GM19467 (cell line): ENCODE results near the gene CCNJL.

Experiments used
- ATAC-seq: cut with Tn5 transposase; IDR thresholded peaks from one replicate; pipeline ENCODE4 v1.9.1; 2021; ENCODE audit warnings: mild to moderate bottlenecking, moderate library complexity; ENCODE audit not compliant: unreplicated experiment

The CCNJL gene

DNA sequence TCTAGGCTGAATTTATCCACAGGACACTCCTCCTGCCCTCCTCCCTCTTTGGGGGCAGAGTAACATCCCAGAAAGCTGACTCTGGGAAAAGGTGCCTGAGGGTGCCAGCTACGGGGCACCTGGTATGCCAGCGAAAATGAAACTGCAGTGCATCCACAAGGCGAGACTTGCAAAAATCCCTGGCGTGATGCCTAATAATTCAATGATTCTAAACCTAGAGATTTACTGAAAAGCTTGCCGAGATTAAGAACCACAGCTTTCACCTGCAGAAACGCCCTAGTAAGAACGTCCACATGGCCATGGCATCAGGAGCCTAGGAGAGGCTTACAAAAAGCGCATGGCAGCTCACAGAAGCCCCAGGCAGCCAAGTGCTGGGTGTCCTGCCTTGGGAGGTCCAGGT is 20.9 kb downstream of the CCNJL start:
- no peak for ATAC-seq

DNA sequence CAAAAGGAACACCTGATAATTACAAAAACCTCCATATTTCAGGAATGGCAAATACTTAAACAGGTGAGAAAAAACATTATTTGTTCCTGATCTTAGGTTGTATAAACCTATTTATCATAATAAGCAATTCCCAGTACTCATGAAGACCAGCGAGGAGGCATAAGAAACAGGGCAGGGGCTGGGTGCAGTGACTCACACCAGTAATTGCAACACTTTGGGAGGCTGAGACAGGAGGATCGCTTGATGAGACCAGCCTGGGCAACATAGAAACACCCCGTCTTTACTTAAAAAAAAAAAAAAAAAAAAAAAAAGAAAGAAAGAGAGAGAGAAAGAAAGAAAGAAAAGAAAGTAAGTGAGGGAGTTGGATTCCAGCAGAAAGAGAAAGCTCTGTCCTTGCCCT is 21.6 kb downstream of the CCNJL start:
- ATAC-seq, result no peak

DNA sequence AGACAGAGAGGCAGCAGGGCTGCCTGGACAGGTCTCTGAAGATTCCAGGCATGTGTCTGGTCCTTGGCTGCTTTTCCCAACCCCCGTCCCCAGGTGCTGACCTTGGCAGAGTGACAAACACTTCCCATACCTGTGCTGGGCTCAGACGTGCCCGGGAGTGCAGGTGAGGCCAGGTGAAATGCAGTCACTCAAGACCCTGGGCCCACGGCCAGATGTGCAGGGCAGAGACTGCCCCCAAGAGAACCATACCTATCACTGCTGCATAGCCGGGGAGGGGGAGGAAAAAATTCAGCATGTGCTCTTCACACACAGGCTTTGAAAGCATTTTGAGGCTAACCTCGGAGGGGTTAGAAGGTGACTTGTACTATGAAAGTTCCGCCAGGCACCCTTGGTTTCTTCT is 22.6 kb downstream of the CCNJL start:
- ATAC-seq, result no peak

DNA sequence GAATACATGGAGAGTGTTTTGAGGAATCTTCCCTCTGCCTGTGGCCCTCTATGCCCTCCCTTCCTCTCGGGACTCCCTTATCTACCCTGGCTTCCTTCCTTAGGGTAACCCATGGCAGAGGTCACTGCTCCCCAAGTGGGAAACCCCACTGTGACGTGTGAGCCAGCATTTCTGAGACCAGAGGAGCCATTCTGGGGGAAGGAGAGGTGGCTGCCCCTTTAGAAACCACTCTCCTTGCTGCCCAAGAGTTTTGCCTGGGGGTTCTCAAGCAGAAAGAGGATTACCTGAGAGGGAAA is 23.1 kb downstream of the CCNJL start:
- no peak for ATAC-seq

- no peak for ATAC-seq
Measured at GRCh38 chr5:160287378-160288051, 24.8 kb downstream of the CCNJL start.

DNA sequence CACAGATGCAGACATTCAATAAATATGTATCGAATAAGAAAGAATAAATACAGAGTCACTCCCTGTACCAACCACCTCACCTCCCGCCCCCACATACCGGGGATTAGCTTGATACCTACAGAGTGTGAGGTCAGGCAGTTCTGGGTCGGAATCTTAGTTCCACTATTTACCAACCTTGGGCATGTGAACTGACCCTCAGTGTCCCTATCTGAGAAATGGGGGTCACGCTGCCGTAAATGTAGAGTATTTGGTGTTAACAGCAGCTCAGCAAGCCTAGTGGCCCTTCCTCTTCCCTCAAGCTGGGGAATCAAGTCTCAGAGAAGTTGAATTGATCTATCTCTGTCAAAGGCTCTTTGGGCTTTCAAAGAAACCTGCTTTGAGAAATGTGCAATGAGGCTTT is 25.4 kb downstream of the CCNJL start:
- ATAC-seq, result no peak

- no peak for ATAC-seq
Measured at GRCh38 chr5:160285316-160285715, 27.0 kb downstream of the CCNJL start.

DNA sequence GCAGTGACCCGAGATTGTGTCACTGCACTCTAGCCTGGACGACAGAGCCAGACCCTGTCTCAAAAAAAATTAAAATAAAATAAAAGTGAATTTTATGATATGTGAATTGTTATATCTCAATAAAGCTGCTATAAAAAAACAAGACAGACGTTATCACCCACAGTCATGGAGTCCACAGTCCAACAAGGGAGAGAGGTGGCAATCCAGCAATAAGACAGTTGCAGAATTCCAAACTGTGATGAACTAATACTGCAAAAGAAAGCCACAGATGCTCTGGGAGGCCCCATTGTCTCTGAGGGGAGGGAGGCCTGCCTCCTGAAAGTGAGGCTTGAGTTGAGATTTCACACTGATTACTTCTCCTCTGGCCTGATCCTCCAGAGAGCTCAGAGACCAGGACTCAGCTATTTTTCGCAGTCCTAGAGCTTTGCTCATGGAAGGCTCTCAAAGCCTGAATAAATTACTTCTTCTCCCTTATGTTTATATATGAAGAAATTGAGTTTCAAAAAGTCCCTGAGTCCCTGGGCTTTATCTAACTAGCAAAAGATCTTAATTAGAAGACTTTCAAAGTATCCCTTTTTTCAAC is 28.0 kb downstream of the CCNJL start:
- no peak for ATAC-seq

DNA sequence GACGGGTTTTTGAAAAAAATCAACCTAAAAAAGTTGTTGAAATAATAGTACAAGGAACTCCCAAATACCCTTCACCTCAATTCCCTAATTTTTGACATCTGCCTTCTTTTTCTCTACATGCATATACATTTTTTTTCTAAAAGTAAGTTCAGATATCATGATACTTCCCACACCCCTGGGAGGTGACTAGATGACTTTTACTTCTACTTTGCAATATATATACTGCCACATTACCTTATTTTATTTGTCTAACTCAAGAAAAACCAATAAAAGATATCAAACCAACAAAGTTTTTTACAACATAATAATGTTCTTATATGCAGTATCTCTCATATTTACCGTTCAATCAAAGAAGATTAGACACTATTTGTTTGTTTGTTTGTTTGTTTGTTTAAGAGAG is 31.1 kb downstream of the CCNJL start:
- ATAC-seq, result no peak

- no peak for ATAC-seq
Measured at GRCh38 chr5:160280384-160281095, 31.8 kb downstream of the CCNJL start.

DNA sequence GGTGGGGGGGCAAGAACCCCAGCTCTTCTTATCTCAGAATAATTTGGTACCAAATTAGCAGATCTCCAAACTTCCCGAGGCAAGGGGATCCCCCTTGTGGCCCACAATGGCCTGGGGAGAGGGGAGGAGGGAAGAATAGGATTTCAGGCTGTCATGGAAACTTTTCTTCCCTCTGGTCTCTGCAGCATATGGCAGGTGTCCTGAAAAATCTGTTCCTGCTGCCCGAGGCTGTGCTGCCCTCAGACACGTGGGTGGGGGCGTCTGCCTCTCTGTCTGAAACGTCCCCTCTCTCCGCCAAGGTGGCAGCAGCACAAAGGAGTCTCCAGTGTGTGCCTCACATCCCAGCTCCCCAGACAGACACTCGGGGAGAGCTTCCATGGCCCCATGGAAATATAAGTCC is 34.0 kb downstream of the CCNJL start:
- ATAC-seq, result no peak

DNA sequence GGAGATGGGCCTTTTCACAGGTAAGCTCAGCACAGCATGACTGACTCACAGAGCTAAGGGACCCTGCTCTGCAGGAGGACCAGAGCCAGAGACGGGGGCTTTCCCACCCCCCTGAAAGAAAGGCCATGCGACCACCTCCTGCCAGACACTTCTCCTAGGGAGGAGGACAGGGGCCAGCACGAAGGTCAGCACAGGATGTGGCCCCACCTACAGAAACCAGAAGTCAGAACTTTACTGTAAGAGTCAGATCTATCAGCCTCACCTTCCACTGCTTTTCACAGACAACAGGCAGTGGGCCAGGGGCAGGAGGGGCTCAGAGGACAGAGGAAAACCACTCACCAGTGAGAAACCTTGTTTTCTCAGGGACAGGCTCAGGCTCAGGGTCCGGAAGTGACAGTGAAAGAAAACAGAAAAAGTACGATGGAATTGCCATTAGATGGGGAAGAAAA is 37.9 kb downstream of the CCNJL start:
- no peak for ATAC-seq

- no peak for ATAC-seq
Measured at GRCh38 chr5:160272889-160273288, 39.5 kb downstream of the CCNJL start.

GRCh38 chr5:160272264-160272663 is 40.1 kb downstream of the CCNJL start:
- no peak for ATAC-seq

DNA sequence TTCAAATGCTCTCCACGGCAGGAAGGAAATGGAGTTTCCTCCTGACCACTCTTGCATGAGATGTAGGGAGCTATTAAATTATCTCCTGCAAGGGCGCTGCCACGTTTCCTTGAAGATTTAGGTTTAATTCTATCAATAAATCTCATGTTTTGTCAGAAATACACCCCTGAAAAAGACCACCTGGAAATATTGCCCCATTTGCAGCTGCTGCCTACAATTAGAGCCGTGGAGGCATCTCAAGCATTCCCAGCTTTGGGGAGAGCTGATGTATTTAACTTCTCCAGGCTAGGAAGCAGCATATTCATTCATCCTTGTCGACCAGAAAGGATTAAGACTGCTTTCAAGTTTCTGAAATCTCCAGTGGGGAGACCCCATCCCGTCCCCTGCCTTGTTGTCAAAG is 40.5 kb downstream of the CCNJL start:
- no peak for ATAC-seq

GRCh38 chr5:160271396-160271795 is 41.0 kb downstream of the CCNJL start:
- no peak for ATAC-seq

DNA sequence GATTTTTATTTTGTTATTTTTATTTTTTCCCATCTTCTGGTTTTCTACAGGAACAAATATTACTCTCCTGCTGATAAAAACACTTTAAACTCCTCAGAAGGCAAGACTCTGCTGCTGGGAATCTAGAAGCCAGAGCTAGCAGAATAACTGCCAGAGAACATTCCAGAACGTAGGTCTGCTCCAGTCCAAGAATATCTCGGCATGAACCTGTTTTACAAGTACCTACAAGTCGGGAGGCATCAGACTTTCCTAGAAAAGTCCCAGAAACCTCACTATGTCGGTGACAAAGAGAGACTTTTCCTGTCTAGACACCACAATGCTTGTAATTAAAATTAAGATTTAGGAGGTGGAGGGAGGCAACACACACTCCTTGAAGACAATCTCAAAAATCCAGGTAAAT is 41.7 kb downstream of the CCNJL start:
- ATAC-seq, result no peak

DNA sequence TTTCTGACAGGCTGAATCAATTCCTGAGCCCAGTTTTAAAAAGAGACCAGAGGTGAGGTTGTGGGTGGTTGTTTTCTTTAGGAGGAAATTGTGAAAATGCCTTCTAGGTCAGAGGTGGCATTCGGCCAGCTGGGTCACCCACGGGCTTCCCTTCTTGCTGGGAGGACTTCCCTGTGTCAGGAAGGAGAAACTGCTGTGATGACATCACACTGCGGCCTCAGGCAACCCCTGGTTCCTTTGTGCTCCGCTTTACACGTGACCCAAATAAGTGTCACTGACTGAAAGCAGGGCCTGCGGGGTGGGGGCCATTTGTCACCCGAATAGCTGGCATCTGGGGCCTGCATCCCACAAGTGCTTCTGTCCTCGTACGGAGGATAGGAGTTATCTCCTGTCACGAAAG is 43.3 kb downstream of the CCNJL start:
- ATAC-seq, result no peak

DNA sequence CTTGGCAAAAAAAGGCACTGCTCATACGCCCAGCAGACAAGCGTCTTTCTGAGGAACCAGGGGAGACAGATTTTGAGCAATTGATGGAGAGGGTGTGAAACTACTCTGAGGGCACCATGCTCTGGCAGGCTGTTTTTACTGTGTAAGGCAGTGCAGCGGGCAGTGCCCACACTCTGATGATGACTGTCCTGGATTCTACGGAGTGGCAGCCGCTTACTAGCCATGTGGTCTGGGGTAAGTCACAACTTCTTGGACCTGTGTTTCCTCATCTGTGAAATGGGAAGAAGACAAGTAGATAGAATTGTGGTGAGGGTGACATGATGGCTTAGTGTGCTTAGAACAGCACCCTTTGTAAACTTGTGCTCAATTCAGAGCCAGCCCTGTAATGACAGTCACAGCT is 44.2 kb downstream of the CCNJL start:
- ATAC-seq, result no peak

GRCh38 chr5:160266752-160267345 is 45.5 kb downstream of the CCNJL start:
- ATAC-seq, result no peak

DNA sequence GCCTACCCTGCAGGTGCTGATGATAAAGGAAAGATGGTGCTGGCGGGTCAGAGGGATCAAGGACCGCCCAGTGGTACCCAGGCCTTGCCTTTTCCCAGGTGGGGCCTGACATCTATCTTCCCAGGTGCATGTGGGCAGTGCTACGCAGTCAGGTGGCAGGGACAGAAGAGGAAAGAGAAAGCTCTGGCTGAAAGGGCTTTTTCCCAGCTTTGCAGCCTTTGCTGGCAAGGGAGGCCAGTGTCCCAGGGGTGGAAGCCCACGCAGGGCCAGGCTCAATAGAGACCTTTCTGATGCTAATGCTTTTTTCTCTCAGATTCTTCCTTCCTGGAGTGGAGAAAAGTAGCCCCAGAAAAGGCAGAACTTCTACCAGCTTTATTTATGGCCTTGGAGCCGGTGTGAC is 46.3 kb downstream of the CCNJL start:
- no peak for ATAC-seq

DNA sequence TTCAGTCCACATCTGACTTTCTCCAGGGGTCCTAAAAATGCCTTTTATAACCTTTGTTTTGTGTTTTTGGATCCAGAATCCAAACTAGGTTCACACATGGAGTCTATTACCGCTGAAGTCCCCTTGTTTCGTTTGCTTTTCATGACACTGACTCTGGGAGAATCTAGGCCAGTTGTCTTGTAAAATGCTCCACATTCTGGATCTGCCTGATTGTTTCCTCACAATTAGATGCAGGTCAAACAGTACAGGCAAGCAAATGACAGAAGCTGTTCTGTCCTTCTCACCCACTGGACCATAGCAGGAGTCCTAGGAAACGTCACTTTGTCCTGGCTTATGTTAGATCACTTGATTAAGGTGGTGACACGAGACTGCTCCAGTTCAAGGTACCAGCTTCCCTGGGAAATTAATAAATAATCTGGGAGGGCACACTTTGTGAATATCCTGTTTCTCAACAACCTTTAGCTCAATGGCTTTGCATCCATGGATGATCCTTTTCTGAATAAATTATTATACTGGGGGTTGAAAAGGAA is 49.0 kb downstream of the CCNJL start:
- no peak for ATAC-seq
